Spleen (tissue), 7 donors: ENCODE measurements around the gene CLIC5.

Experiments
- POLR2A ChIP-seq, 3 donors: fragments of 450-650 bp; IDR thresholded peaks; one replicate each; pipeline ENCODE4 v1.5.1; 2017; ENCODE audit warnings: antibody characterized with exemption in 3 of 3, mild to moderate bottlenecking in 1 of 3
- POLR2AphosphoS5 ChIP-seq, 3 donors: sonication (generic); formaldehyde crosslinking; IDR thresholded peaks; one replicate each; pipeline ENCODE4 v1.5.1; 2017; ENCODE audit warnings: antibody characterized with exemption in 3 of 3
- TF ChIP-seq, protein P1 (sequence below), 11 experiments: fragments of 200-600 bp in 7 of 11; fragments of 450-650 bp in 4 of 11; sonication (generic) in 4 of 11; IDR thresholded peaks in 8 of 11; conservative IDR thresholded peaks in 3 of 11; 1 replicate in 7 of 11; 2 replicates in 4 of 11; pipeline versions ENCODE4 v1.4.0 to v1.8.0; 2016 to 2021; ENCODE audit warnings: antibody characterized with exemption in 11 of 11, inconsistent platforms in 4 of 11, mild to moderate bottlenecking in 1 of 11
- donor health status: DM: no; HTN: no; CAD: no; lungs with moderate emphysema.
- donor health status: DM: no; HTN: no; CAD: no.
- donor health status: DM: no; HTN: no; CAD: no.

GRCh38 chr6:45886776-45887175 lies 128.9 kb downstream of the CLIC5 start:
- TF ChIP-seq, protein P1, sequence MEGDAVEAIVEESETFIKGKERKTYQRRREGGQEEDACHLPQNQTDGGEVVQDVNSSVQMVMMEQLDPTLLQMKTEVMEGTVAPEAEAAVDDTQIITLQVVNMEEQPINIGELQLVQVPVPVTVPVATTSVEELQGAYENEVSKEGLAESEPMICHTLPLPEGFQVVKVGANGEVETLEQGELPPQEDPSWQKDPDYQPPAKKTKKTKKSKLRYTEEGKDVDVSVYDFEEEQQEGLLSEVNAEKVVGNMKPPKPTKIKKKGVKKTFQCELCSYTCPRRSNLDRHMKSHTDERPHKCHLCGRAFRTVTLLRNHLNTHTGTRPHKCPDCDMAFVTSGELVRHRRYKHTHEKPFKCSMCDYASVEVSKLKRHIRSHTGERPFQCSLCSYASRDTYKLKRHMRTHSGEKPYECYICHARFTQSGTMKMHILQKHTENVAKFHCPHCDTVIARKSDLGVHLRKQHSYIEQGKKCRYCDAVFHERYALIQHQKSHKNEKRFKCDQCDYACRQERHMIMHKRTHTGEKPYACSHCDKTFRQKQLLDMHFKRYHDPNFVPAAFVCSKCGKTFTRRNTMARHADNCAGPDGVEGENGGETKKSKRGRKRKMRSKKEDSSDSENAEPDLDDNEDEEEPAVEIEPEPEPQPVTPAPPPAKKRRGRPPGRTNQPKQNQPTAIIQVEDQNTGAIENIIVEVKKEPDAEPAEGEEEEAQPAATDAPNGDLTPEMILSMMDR (IDR thresholded peaks at IDR 0.05 in 8 of 11, conservative IDR thresholded peaks at IDR 0.05 in 3 of 11), result no peak
- TF ChIP-seq POLR2A (IDR thresholded peaks at IDR 0.05) (no peak), POLR2AphosphoS5 (IDR thresholded peaks at IDR 0.05) (no peak)
